HCT116 (cell line): ENCODE data around the gene ZNF91.

Experiments
- CEBPB ChIP-seq: IDR thresholded peaks from 2 replicates; pipeline ENCODE4 v1.6.1; 2012; ENCODE audit warnings: low read depth
- CTCF ChIP-seq, 3 experiments: fragments of 200-600 bp in 1 of 3; sonication (generic) in 1 of 3; IDR thresholded peaks in 2 of 3; conservative IDR thresholded peaks in 1 of 3; 2 replicates each; pipeline ENCODE4 v1.5.1; 2012 to 2017; ENCODE audit warnings: low read depth in 2 of 3, low read length in 2 of 3, antibody characterized with exemption in 1 of 3, borderline replicate concordance in 1 of 3, control low read depth in 1 of 3, mild to moderate bottlenecking in 1 of 3, mixed read lengths in 1 of 3, mixed run types in 1 of 3, moderate library complexity in 1 of 3; ENCODE audit not compliant: insufficient read depth in 1 of 3
- EZH2 ChIP-seq: fragments of 200-600 bp; sonication (generic); IDR thresholded peaks from 2 replicates; pipeline ENCODE4 v1.6.1; 2017; ENCODE audit warnings: antibody characterized with exemption, mixed run types
- EZH2phosphoT487 ChIP-seq: fragments of 200-600 bp; IDR thresholded peaks from 2 replicates; pipeline ENCODE4 v1.6.1; 2018; ENCODE audit warnings: antibody characterized with exemption, borderline replicate concordance
- FOSL1 ChIP-seq: IDR thresholded peaks from 2 replicates; pipeline ENCODE4 v1.6.1; 2012; ENCODE audit warnings: low read depth
- JUND ChIP-seq: IDR thresholded peaks from 2 replicates; pipeline ENCODE4 v1.6.1; 2012
- MAX ChIP-seq: IDR thresholded peaks from 2 replicates; pipeline ENCODE4 v1.6.1; 2012
- POLR2A ChIP-seq: IDR thresholded peaks from 2 replicates; pipeline ENCODE4 v1.7.0; 2011; ENCODE audit warnings: borderline replicate concordance; ENCODE audit not compliant: insufficient read depth, insufficient read length; ENCODE audit errors: extremely low read depth
- REST ChIP-seq: IDR thresholded peaks from 2 replicates; pipeline ENCODE4 v1.6.1; 2012; ENCODE audit warnings: low read depth
- SP1 ChIP-seq: IDR thresholded peaks from 2 replicates; pipeline ENCODE4 v1.6.1; 2012; ENCODE audit warnings: low read depth
- SRF ChIP-seq: IDR thresholded peaks from 2 replicates; pipeline ENCODE4 v1.6.1; 2012; ENCODE audit warnings: low read depth
- TCF7L2 ChIP-seq: IDR thresholded peaks from 2 replicates; pipeline ENCODE4 v1.7.0; 2011; ENCODE audit warnings: borderline replicate concordance, inconsistent platforms; ENCODE audit not compliant: insufficient read depth, insufficient read length; ENCODE audit errors: extremely low read depth
- YY1 ChIP-seq: IDR thresholded peaks from 2 replicates; pipeline ENCODE4 v1.6.1; 2011; ENCODE audit warnings: low read length, low read depth, moderate library complexity, mild to moderate bottlenecking; ENCODE audit not compliant: insufficient replicate concordance; ENCODE audit errors: extremely low read depth
- ZBTB33 ChIP-seq: IDR thresholded peaks from 2 replicates; pipeline ENCODE4 v1.6.1; 2011; ENCODE audit warnings: mild to moderate bottlenecking, low read length, moderate library complexity; ENCODE audit not compliant: insufficient replicate concordance; ENCODE audit errors: extremely low read depth

- TF ChIP-seq CTCF (IDR thresholded peaks at IDR 0.05 in 2 of 3, conservative IDR thresholded peaks at IDR 0.05 in 1 of 3; ENCODE audit: borderline replicate concordance in 1 of 3, insufficient read depth in 1 of 3, low read depth in 2 of 3, low read length in 2 of 3) (no peak), POLR2A (no peak), REST (no peak), EZH2 (no peak), EZH2phosphoT487 (no peak), CEBPB (no peak), MAX (no peak), ZBTB33 (no peak), YY1 (no peak), SP1 (no peak), FOSL1 (no peak), SRF (no peak), JUND (no peak), TCF7L2 (no peak)
Observed at GRCh38 chr19:23403052-23403451, 7.8 kb upstream of the ZNF91 start.
